GM12878 (cell line): ENCODE results near the gene DLG2. TPM values are rescaled to one million over a fixed set of nuclear protein-coding genes. Genes with fewer than 3 reads are reported as not detected.

Experiments
- ATAC-seq: fragments of 200-7000 bp; cut with Tn5 transposase; 3 replicates; pipeline ENCODE4 v1.9.1; 2020; ENCODE audit warnings: mild to moderate bottlenecking, moderate library complexity
- BruUV-seq: library from RNA; stranded (reverse); fragments of 400-500 nt; replicated peaks from 2 replicates; lab custom pipeline; 2021; lab: Mats Ljungman, UMichigan
- CTCF ChIA-PET: fragments of 300-600 bp; sonication (Branson Sonifier 250); formaldehyde crosslinking; extraction: SDS; loops from one replicate; lab custom pipeline; 2021; ENCODE audit warnings: inconsistent platforms; lab: Yijun Ruan, JAX
- POLR2A ChIA-PET: fragments of 350-600 bp; formaldehyde crosslinking; extraction: SDS; loops from one replicate; lab custom pipeline; 2021; ENCODE audit warnings: inconsistent platforms; lab: Charles Lee
- RAD21 ChIA-PET: fragments of 300-600 bp; sonication (Branson Sonifier 250); formaldehyde crosslinking; loops from one replicate; lab custom pipeline; 2023; ENCODE audit warnings: antibody characterized with exemption; ENCODE audit not compliant: unreplicated experiment; lab: Charles Lee
- SMC1A ChIA-PET: fragments of 300-600 bp; sonication (Branson Sonifier 250); formaldehyde crosslinking; loops from one replicate; lab custom pipeline; 2023; ENCODE audit not compliant: unreplicated experiment, uncharacterized antibody; lab: Charles Lee
- DNase-seq: peaks from one replicate; pipeline ENCODE4 v3.0.0-alpha.2; 2011; ENCODE audit warnings: low read depth, low spot score
- FAIRE-seq: peaks from 3 replicates; lab custom pipeline; 2011; peaks lifted over from hg19 to GRCh38; lab: Jason Lieb, UNC
- H2AFZ ChIP-seq: 2 replicates; pipeline ENCODE4 v1.6.0; 2011; ENCODE audit warnings: low read depth, low read length, control low read depth; ENCODE audit not compliant: control insufficient read depth
- H3K27ac ChIP-seq: 2 replicates; pipeline ENCODE4 v1.5.1; 2011; ENCODE audit warnings: control low read depth; ENCODE audit not compliant: control insufficient read depth, insufficient read depth
- H3K27me3 ChIP-seq, 2 experiments: replicated peaks in 1 of 2; 2 replicates each; pipeline versions ENCODE4 v1.6.0 to v1.6.1; 2011; ENCODE audit warnings: low read length in 1 of 2; ENCODE audit not compliant: control insufficient read depth in 2 of 2, insufficient read depth in 2 of 2
- H3K36me3 ChIP-seq, 2 experiments: 2 replicates each; pipeline ENCODE4 v1.5.1; 2011; ENCODE audit warnings: low read length in 1 of 2; ENCODE audit not compliant: control insufficient read depth in 2 of 2, insufficient read depth in 2 of 2
- H3K4me1 ChIP-seq: 2 replicates; pipeline ENCODE4 v1.6.1; 2011; ENCODE audit warnings: mild to moderate bottlenecking, low read length, moderate library complexity, mixed read lengths; ENCODE audit not compliant: control insufficient read depth, insufficient read depth
- H3K4me2 ChIP-seq: 2 replicates; pipeline ENCODE4 v1.6.0; 2011; ENCODE audit warnings: control low read depth; ENCODE audit not compliant: control insufficient read depth, insufficient read depth
- H3K4me3 ChIP-seq: fragments of 200-600 bp; sonication (generic); 2 replicates; pipeline ENCODE4 v1.5.1; 2016
- H3K79me2 ChIP-seq: 2 replicates; pipeline ENCODE4 v1.6.0; 2011; ENCODE audit warnings: low read length; ENCODE audit not compliant: control insufficient read depth, insufficient read depth
- H3K9ac ChIP-seq: 2 replicates; pipeline ENCODE4 v1.8.0; 2011; ENCODE audit warnings: low read length, control low read depth, mixed read lengths; ENCODE audit not compliant: control insufficient read depth, insufficient read depth
- H3K9me3 ChIP-seq: replicated peaks from 3 replicates; pipeline ENCODE4 v1.5.1; 2011; ENCODE audit warnings: mild to moderate bottlenecking, low read length; ENCODE audit not compliant: control insufficient read depth, insufficient read depth
- H4K20me1 ChIP-seq: 2 replicates; pipeline ENCODE4 v1.6.0; 2011; ENCODE audit not compliant: control insufficient read depth, insufficient read depth
- CBX3 ChIP-seq: fragments of 200-600 bp; sonication (generic); IDR thresholded peaks from 2 replicates; pipeline ENCODE4 v1.6.1; 2016; ENCODE audit warnings: low read depth, borderline replicate concordance
- HDAC6 ChIP-seq: fragments of 200-600 bp; sonication (generic); IDR thresholded peaks from one replicate; pipeline ENCODE4 v1.8.0; 2017; ENCODE audit warnings: antibody characterized with exemption; ENCODE audit not compliant: unreplicated experiment
- KLF5 ChIP-seq: fragments of 450-650 bp; IDR thresholded peaks from 2 replicates; pipeline ENCODE4 v1.6.1; 2014; ENCODE audit warnings: mild to moderate bottlenecking; ENCODE audit not compliant: partially characterized antibody
- MXI1 ChIP-seq: fragments of 150-350 bp; IDR thresholded peaks from 2 replicates; pipeline ENCODE4 v1.6.1; 2011; ENCODE audit warnings: low read depth, mild to moderate bottlenecking, inconsistent platforms, low read length, improper control_type of control experiment
- PKNOX1 ChIP-seq: fragments of 450-650 bp; IDR thresholded peaks from 2 replicates; pipeline ENCODE4 v1.6.1; 2016; ENCODE audit warnings: mild to moderate bottlenecking
- PRDM15 ChIP-seq: fragments of 450-650 bp; formaldehyde crosslinking; IDR thresholded peaks from 2 replicates; pipeline ENCODE4 v1.4.0; 2020; ENCODE audit warnings: mild to moderate bottlenecking, moderate library complexity
- RELB ChIP-seq: fragments of 450-650 bp; IDR thresholded peaks from 2 replicates; pipeline ENCODE4 v1.6.1; 2017; ENCODE audit warnings: low read depth, mild to moderate bottlenecking, moderate library complexity
- SPI1 ChIP-seq: IDR thresholded peaks from 2 replicates; pipeline ENCODE4 v1.6.1; 2011; ENCODE audit warnings: low read depth, mild to moderate bottlenecking, low read length, moderate library complexity, borderline replicate concordance; ENCODE audit not compliant: insufficient read depth
- TARDBP ChIP-seq: IDR thresholded peaks from 2 replicates; pipeline ENCODE4 v1.6.1; 2016; ENCODE audit warnings: borderline replicate concordance
- ZBTB33 ChIP-seq: fragments of 450-650 bp; IDR thresholded peaks from 2 replicates; pipeline ENCODE4 v1.6.1; 2017; ENCODE audit warnings: mild to moderate bottlenecking
- ZBTB4 ChIP-seq: fragments of 450-650 bp; formaldehyde crosslinking; IDR thresholded peaks from 2 replicates; pipeline ENCODE4 v1.4.0; 2022; ENCODE audit warnings: mild to moderate bottlenecking, moderate library complexity
- ZSCAN29 ChIP-seq: fragments of 450-650 bp; IDR thresholded peaks from 2 replicates; pipeline ENCODE4 v1.6.1; 2017; ENCODE audit warnings: mild to moderate bottlenecking, moderate library complexity
- WGBS: methylation state at CpG from one replicate; pipeline ENCODE4 v1.1.6; 2016; ENCODE audit warnings: low lambda C conversion rate; ENCODE audit not compliant: insufficient replicate concordance, insufficient coverage; ENCODE audit errors: missing lambda C conversion rate; 5-methylcytosine and 5-hydroxymethylcytosine counted together
- in situ Hi-C: fragments of 300-500 bp; cut with MboI; formaldehyde crosslinking; loops from 9 replicates; pipeline ENCODE4 v1.14.3; 2018; ENCODE audit warnings: mixed read lengths
- intact Hi-C: fragments of 100-400 bp; cut with micrococcal nuclease; formaldehyde crosslinking; loops from one replicate; pipeline ENCODE4 v1.14.2; 2022; ENCODE audit not compliant: unreplicated experiment
- polyA plus RNA-seq, 11 experiments: library from polyadenylated mRNA; depleted of rRNA in 4 of 11; unstranded in 6 of 11; stranded (reverse) in 5 of 11; fragments of >200 nt; fragmentation: Nextera tagmentation in 4 of 11; fragmentation: Illumina TruSeq in 1 of 11; extraction: Ambion mirVana in 4 of 11; extraction: Trizol in 1 of 11; gene quantifications; 1 replicate in 1 of 11; 2 replicates in 10 of 11; pipeline versions ENCODE4 v1.2.1 to v1.2.3, GENCODE V29; 2011 to 2016; ENCODE audit warnings: inconsistent platforms in 2 of 11, missing spikeins in 2 of 11, low read depth in 1 of 11
- total RNA-seq, 4 experiments: library from RNA; depleted of rRNA in 3 of 4; stranded (reverse); fragments of >200 nt in 3 of 4; fragmentation: Illumina TruSeq in 1 of 4; extraction: Trizol in 1 of 4; gene quantifications; 2 replicates each; pipeline versions ENCODE4 v1.2.1 to v1.2.3, GENCODE V29; 2013 to 2021

Gene DLG2
- total and polyA plus RNA-seq, 10 of the 15 experiments (the other 5 are each of a cell fraction or from before 2014, with no cell fraction given), result 0.09 to 0.98 (median 0.35) TPM

- H3K36me3 ChIP-seq, result no peaks in the 10 kb centered on the region
- no peak overlapping the region for H3K9ac ChIP-seq
- H3K79me2 ChIP-seq, result no peaks in the 10 kb centered on the region
- H3K9me3 ChIP-seq, result no peaks in the 10 kb centered on the region
- ChIA-PET CTCF (no interaction called here), SMC1A (no interaction called here), RAD21 (interaction anchor here (0.6 kb wide), 1 partner anchor 364 kb away, joined by 3 read pairs; no protein-coding TSS in a partner anchor), POLR2A (no interaction called here)
- H3K27ac ChIP-seq, result no peak overlapping the region
- H3K27me3 ChIP-seq, result no peaks in the 10 kb centered on the region
- 2% methylated on average over 4 of the region's 4 CpGs for WGBS
- H3K4me2 ChIP-seq, result no peak overlapping the region
- no peak overlapping the region for H3K4me3 ChIP-seq
- no peaks in the 10 kb centered on the region for H3K4me1 ChIP-seq
- intact Hi-C loops, result no loop called here
- in situ Hi-C loops, result no loop called here
- BruUV-seq, result no TSS peak
- no peak for FAIRE-seq
- no peak for DNase-seq
- H2AFZ ChIP-seq, result no peak overlapping the region
- H4K20me1 ChIP-seq, result no peaks in the 10 kb centered on the region
- ATAC-seq, result no peak
- no peak for TF ChIP-seq HDAC6
- TF ChIP-seq PKNOX1, result no peak
- no peak for TF ChIP-seq MXI1
- TF ChIP-seq ZBTB4 (CRISPR knock-in tag), result no peak
- TF ChIP-seq ZBTB33, result no peak
- no peak for TF ChIP-seq RELB
- no peak for TF ChIP-seq TARDBP
- TF ChIP-seq KLF5, result no peak
- no peak for TF ChIP-seq ZSCAN29
- no peak for TF ChIP-seq SPI1
- TF ChIP-seq CBX3, result no peak
- no peak for TF ChIP-seq PRDM15 (CRISPR knock-in tag)
These were observed 1970.3 kb downstream of the DLG2 start for GRCh38 chr11:83656796-83657330.
